PFSK-1 (cell line): ENCODE measurements around the gene MSH5.

Experiments
- FOXP2 ChIP-seq: optimal IDR thresholded peaks from 2 replicates; pipeline ENCODE3; 2011; ENCODE audit warnings: borderline replicate concordance, control low read depth, inconsistent platforms; ENCODE audit not compliant: insufficient read depth; ENCODE audit errors: extremely low read length, extremely low read depth
- POLR2AphosphoS5 ChIP-seq: IDR thresholded peaks from 2 replicates; pipeline ENCODE4 v1.6.1; 2012; ENCODE audit warnings: low read depth, mild to moderate bottlenecking, control low read depth, low read length, moderate library complexity
- SIN3A ChIP-seq: IDR thresholded peaks from 2 replicates; pipeline ENCODE4 v1.6.1; 2012; ENCODE audit warnings: mild to moderate bottlenecking, low read length, moderate library complexity, borderline replicate concordance; ENCODE audit not compliant: insufficient read depth
- TAF1 ChIP-seq: IDR thresholded peaks from 2 replicates; pipeline ENCODE4 v1.6.1; 2012; ENCODE audit warnings: low read length, control low read depth, borderline replicate concordance; ENCODE audit not compliant: insufficient read depth
- TF ChIP-seq, protein P1 (sequence below), 2 experiments: IDR thresholded peaks; 2 replicates each; pipeline versions ENCODE4 v1.6.1 to v1.8.0; 2011 to 2012; ENCODE audit warnings: low read depth in 2 of 2, low read length in 2 of 2, control low read depth in 1 of 2, inconsistent platforms in 1 of 2, mild to moderate bottlenecking in 1 of 2, moderate library complexity in 1 of 2; ENCODE audit not compliant: insufficient read depth in 1 of 2

Gene MSH5

DNA sequence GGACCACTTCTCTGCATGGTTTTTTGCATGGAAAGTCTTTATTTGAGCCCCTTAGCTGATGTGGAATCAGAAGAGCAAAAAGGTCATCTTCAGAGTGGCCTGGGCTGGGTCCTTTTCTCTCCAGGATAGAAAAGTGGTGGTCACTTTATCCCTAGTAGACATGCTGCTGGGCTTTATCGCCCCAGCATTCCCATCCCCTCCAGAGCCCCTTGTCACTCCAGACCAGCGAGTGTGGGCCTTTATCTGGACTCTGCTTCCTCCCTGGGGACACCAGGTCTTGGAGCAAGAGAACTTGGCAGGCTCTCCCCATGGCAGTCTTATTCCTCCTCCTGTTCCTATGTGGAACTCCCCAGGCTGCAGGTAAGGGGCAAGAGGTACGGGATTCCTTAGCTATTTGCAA, 33.2 kb upstream of the MSH5 start, which contains the start of gene LY6G6F:
Gene LY6G6F (plus strand): TSS at position 268 of the 400 bp plus-strand sequence. CDS start 41 bp downstream, at position 309.
- TF ChIP-seq SIN3A = no peak
- TF ChIP-seq TAF1 = no peak
- TF ChIP-seq, protein P1, sequence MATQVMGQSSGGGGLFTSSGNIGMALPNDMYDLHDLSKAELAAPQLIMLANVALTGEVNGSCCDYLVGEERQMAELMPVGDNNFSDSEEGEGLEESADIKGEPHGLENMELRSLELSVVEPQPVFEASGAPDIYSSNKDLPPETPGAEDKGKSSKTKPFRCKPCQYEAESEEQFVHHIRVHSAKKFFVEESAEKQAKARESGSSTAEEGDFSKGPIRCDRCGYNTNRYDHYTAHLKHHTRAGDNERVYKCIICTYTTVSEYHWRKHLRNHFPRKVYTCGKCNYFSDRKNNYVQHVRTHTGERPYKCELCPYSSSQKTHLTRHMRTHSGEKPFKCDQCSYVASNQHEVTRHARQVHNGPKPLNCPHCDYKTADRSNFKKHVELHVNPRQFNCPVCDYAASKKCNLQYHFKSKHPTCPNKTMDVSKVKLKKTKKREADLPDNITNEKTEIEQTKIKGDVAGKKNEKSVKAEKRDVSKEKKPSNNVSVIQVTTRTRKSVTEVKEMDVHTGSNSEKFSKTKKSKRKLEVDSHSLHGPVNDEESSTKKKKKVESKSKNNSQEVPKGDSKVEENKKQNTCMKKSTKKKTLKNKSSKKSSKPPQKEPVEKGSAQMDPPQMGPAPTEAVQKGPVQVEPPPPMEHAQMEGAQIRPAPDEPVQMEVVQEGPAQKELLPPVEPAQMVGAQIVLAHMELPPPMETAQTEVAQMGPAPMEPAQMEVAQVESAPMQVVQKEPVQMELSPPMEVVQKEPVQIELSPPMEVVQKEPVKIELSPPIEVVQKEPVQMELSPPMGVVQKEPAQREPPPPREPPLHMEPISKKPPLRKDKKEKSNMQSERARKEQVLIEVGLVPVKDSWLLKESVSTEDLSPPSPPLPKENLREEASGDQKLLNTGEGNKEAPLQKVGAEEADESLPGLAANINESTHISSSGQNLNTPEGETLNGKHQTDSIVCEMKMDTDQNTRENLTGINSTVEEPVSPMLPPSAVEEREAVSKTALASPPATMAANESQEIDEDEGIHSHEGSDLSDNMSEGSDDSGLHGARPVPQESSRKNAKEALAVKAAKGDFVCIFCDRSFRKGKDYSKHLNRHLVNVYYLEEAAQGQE (IDR thresholded peaks at IDR 0.05; ENCODE audit: insufficient read depth in 1 of 2, low read depth in 2 of 2, low read length in 2 of 2) = no peak
- TF ChIP-seq FOXP2 = no peak
- no peak for TF ChIP-seq POLR2AphosphoS5

- no peak for TF ChIP-seq SIN3A
- TF ChIP-seq TAF1 = no peak
- TF ChIP-seq POLR2AphosphoS5 = no peak
- TF ChIP-seq FOXP2 = no peak
- TF ChIP-seq, protein P1 (IDR thresholded peaks at IDR 0.05; ENCODE audit: insufficient read depth in 1 of 2, low read depth in 2 of 2, low read length in 2 of 2) = no peak
Observed at GRCh38 chr6:31707701-31708100, 32.1 kb upstream of the MSH5 start.

DNA sequence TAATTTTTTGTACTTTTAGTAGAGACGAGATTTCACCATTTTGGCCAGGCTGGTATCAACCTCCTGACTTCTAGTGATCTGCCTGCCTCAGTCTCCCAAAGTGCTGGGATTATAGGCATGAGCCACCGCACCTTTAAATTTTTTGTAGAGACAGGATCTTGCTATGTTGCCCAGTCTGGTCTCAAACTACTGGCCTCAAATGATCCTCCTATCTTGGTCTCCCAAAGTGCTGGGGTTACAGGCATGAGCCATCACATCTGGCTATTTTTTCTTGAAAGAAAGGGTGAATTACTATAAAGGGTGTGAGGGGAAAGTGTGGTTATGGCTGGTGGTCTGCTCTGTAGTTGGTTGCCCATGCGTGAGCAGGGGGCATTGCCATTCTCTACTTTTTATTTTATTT, 31.6 kb upstream of the MSH5 start:
- no peak for TF ChIP-seq FOXP2
- TF ChIP-seq TAF1 = no peak
- TF ChIP-seq POLR2AphosphoS5 = no peak
- no peak for TF ChIP-seq SIN3A
- TF ChIP-seq, protein P1 (IDR thresholded peaks at IDR 0.05; ENCODE audit: insufficient read depth in 1 of 2, low read depth in 2 of 2, low read length in 2 of 2) = no peak

GRCh38 chr6:31710523-31711219, 29.1 kb upstream of the MSH5 start:
- no peak for TF ChIP-seq SIN3A
- no peak for TF ChIP-seq TAF1
- no peak for TF ChIP-seq FOXP2
- TF ChIP-seq, protein P1 (IDR thresholded peaks at IDR 0.05; ENCODE audit: insufficient read depth in 1 of 2, low read depth in 2 of 2, low read length in 2 of 2) = no peak
- TF ChIP-seq POLR2AphosphoS5 = no peak

- TF ChIP-seq TAF1 (no peak), SIN3A (no peak), POLR2AphosphoS5 (no peak), FOXP2 (no peak)
- TF ChIP-seq, protein P1 (IDR thresholded peaks at IDR 0.05; ENCODE audit: insufficient read depth in 1 of 2, low read depth in 2 of 2, low read length in 2 of 2) = no peak
Observed at GRCh38 chr6:31711233-31711632, 28.6 kb upstream of the MSH5 start.
